ENCODE data around the gene OR10H1. TPM values are rescaled to one million over a fixed set of nuclear protein-coding genes. Genes with fewer than 3 reads are reported as not detected.

OR10H1 gene
- total RNA-seq, 1 experiment from 2014 or later, result not detected

DNA sequence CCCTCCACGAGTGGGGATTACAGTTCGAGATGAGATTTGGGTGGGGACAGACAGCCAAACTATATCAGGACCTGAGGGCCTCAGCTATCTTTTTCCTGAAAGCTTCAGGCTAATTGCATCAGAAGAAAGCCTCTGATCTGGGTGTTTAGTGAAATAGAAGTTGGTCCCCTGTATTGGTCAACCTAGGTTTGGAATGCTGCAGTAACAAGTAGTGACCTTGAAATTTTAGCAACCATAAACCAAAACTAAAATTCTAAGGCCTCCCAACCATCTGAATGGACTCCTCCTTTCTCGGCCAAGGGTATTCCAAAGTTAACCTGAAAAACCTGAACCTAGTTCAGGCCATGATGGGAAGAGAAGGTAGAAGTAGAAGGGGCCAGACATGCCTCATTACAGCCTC is 34.9 kb upstream of the OR10H1 start:
- CTCF ChIA-PET, result interaction anchor here (0.7 kb wide), 1 partner anchor 641 kb away, joined by 6 read pairs; no protein-coding TSS in a partner anchor
- ATAC-seq, result no peak
- POLR2A ChIA-PET, result interaction anchor here (0.7 kb wide), 1 partner anchor 24 kb away, joined by 9 read pairs; no protein-coding TSS in a partner anchor

DNA sequence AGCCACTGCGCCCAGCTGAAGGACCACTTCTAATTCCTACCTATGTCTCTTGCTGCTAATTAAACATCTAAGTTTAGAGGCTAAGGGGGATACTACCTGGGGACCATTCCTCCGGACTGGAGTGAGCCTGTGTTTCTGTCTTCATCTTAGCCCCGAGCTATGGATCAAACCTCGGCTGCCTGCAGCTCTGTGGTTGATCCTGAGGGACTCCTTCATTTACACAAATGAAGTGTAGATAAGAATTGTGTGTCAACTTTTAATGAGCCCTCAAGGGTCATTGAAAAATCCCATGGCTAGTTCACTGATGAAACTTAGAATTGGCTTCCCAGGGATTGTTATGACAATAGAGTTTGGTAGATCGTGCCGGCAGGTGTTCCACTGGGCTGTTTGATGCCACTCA is 31.5 kb upstream of the OR10H1 start:
- Mint-ChIP-seq H3K27ac (no peak overlapping the region), H3K27me3 (ENCODE audit: low read depth) (peaks cover 25% of the 10 kb centered on the region), H3K9me3 (peaks cover 44% of the 10 kb centered on the region), H3K36me3 (peaks cover 36% of the 10 kb centered on the region), H3K4me1 (no peaks in the 10 kb centered on the region), H3K4me3 (no peak overlapping the region)
- CTCF ChIA-PET, result no interaction called here
- DNase-seq (ENCODE audit: low spot score) (no peak), ATAC-seq (no peak)
- POLR2A ChIA-PET, result no interaction called here
- TF ChIP-seq, protein P1, sequence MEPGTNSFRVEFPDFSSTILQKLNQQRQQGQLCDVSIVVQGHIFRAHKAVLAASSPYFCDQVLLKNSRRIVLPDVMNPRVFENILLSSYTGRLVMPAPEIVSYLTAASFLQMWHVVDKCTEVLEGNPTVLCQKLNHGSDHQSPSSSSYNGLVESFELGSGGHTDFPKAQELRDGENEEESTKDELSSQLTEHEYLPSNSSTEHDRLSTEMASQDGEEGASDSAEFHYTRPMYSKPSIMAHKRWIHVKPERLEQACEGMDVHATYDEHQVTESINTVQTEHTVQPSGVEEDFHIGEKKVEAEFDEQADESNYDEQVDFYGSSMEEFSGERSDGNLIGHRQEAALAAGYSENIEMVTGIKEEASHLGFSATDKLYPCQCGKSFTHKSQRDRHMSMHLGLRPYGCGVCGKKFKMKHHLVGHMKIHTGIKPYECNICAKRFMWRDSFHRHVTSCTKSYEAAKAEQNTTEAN (CRISPR knock-in tag; IDR thresholded peaks at IDR 0.05), result no peak
- TF ChIP-seq SP1 (CRISPR knock-in tag; conservative IDR thresholded peaks at IDR 0.05) (no peak), FOXJ3 (CRISPR knock-in tag; IDR thresholded peaks at IDR 0.05; ENCODE audit: borderline replicate concordance) (no peak), FOXP1 (CRISPR knock-in tag; IDR thresholded peaks at IDR 0.05; ENCODE audit: borderline replicate concordance) (no peak), NFE2L1 (CRISPR knock-in tag; IDR thresholded peaks at IDR 0.05) (no peak), NFYB (CRISPR knock-in tag; conservative IDR thresholded peaks at IDR 0.05; ENCODE audit: low read depth) (no peak), PRRX2 (CRISPR knock-in tag; IDR thresholded peaks at IDR 0.05) (no peak), ZNF263 (CRISPR knock-in tag; IDR thresholded peaks at IDR 0.05; ENCODE audit: low read depth) (no peak)
- TF ChIP-seq, protein P2, sequence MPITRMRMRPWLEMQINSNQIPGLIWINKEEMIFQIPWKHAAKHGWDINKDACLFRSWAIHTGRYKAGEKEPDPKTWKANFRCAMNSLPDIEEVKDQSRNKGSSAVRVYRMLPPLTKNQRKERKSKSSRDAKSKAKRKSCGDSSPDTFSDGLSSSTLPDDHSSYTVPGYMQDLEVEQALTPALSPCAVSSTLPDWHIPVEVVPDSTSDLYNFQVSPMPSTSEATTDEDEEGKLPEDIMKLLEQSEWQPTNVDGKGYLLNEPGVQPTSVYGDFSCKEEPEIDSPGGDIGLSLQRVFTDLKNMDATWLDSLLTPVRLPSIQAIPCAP (CRISPR knock-in tag; IDR thresholded peaks at IDR 0.05), result no peak
- TF ChIP-seq, protein P3, sequence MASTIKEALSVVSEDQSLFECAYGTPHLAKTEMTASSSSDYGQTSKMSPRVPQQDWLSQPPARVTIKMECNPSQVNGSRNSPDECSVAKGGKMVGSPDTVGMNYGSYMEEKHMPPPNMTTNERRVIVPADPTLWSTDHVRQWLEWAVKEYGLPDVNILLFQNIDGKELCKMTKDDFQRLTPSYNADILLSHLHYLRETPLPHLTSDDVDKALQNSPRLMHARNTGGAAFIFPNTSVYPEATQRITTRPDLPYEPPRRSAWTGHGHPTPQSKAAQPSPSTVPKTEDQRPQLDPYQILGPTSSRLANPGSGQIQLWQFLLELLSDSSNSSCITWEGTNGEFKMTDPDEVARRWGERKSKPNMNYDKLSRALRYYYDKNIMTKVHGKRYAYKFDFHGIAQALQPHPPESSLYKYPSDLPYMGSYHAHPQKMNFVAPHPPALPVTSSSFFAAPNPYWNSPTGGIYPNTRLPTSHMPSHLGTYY (CRISPR knock-in tag; IDR thresholded peaks at IDR 0.05), result no peak
- TF ChIP-seq, protein P4, sequence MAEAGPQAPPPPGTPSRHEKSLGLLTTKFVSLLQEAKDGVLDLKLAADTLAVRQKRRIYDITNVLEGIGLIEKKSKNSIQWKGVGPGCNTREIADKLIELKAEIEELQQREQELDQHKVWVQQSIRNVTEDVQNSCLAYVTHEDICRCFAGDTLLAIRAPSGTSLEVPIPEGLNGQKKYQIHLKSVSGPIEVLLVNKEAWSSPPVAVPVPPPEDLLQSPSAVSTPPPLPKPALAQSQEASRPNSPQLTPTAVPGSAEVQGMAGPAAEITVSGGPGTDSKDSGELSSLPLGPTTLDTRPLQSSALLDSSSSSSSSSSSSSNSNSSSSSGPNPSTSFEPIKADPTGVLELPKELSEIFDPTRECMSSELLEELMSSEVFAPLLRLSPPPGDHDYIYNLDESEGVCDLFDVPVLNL (CRISPR knock-in tag; IDR thresholded peaks at IDR 0.05; ENCODE audit: borderline replicate concordance, low read depth), result no peak
- TF ChIP-seq, protein P5, sequence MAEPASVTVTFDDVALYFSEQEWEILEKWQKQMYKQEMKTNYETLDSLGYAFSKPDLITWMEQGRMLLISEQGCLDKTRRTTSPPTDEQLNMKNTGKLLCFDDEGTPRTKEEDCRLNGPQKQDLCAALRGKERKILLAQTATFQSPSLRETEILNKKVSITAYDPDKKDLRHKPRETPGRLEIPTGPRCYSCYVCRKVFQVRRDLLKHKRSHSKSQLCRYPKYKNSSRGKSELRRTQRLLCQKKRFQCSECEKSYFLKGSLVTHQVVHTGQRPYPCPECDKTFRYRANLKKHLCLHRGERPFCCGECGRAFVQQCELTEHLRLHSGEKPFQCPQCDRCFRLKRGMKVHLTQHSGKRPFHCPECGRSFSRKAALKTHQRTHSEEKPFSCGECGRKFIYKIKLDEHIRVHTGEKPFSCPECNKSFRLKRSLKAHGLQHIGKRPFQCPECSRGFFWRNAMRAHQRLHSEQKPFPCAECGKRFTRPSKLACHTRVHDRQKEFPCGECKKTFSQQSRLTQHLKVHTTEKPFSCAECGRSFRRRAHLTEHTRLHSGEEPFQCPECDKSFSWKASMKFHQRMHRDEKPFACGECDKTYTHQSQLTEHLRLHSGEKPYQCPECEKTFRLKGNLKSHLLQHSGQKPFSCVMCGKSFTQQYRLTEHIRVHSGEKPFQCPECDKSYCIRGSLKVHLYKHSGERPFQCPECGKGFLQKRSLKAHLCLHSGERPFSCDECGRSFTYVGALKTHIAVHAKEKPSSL (CRISPR knock-in tag; conservative IDR thresholded peaks at IDR 0.05), result no peak
- TF ChIP-seq, protein P6, sequence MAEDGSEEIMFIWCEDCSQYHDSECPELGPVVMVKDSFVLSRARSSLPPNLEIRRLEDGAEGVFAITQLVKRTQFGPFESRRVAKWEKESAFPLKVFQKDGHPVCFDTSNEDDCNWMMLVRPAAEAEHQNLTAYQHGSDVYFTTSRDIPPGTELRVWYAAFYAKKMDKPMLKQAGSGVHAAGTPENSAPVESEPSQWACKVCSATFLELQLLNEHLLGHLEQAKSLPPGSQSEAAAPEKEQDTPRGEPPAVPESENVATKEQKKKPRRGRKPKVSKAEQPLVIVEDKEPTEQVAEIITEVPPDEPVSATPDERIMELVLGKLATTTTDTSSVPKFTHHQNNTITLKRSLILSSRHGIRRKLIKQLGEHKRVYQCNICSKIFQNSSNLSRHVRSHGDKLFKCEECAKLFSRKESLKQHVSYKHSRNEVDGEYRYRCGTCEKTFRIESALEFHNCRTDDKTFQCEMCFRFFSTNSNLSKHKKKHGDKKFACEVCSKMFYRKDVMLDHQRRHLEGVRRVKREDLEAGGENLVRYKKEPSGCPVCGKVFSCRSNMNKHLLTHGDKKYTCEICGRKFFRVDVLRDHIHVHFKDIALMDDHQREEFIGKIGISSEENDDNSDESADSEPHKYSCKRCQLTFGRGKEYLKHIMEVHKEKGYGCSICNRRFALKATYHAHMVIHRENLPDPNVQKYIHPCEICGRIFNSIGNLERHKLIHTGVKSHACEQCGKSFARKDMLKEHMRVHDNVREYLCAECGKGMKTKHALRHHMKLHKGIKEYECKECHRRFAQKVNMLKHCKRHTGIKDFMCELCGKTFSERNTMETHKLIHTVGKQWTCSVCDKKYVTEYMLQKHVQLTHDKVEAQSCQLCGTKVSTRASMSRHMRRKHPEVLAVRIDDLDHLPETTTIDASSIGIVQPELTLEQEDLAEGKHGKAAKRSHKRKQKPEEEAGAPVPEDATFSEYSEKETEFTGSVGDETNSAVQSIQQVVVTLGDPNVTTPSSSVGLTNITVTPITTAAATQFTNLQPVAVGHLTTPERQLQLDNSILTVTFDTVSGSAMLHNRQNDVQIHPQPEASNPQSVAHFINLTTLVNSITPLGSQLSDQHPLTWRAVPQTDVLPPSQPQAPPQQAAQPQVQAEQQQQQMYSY (CRISPR knock-in tag; IDR thresholded peaks at IDR 0.05), result no peak

More for the DNA sequence above, 34.9 kb upstream of the OR10H1 start:
- peaks cover 32% of the 10 kb centered on the region for H3K36me3 Mint-ChIP-seq
- H3K9me3 Mint-ChIP-seq, result peaks cover 52% of the 10 kb centered on the region
- no peaks in the 10 kb centered on the region for H3K4me1 Mint-ChIP-seq
- no peak for DNase-seq (ENCODE audit: low spot score)
- H3K4me3 Mint-ChIP-seq, result no peak overlapping the region
- no peak overlapping the region for H3K27ac Mint-ChIP-seq
- peaks cover 13% of the 10 kb centered on the region; the same call in 1 of the 2 replicates for H3K27me3 Mint-ChIP-seq (ENCODE audit: low read depth)
- TF ChIP-seq IRF2 (CRISPR knock-in tag; IDR thresholded peaks at IDR 0.05; ENCODE audit: borderline replicate concordance, low read depth) (no peak), GTF2I (CRISPR knock-in tag; conservative IDR thresholded peaks at IDR 0.05) (no peak), NR3C1 (CRISPR knock-in tag; conservative IDR thresholded peaks at IDR 0.05; ENCODE audit: low read depth) (no peak), TEAD4 (CRISPR knock-in tag; IDR thresholded peaks at IDR 0.05) (no peak), SMAD4 (CRISPR knock-in tag; IDR thresholded peaks at IDR 0.05) (no peak), CREM (CRISPR knock-in tag; IDR thresholded peaks at IDR 0.05) (no peak), TCF7 (CRISPR knock-in tag; IDR thresholded peaks at IDR 0.05; ENCODE audit: low read depth) (no peak), MYBL2 (CRISPR knock-in tag; IDR thresholded peaks at IDR 0.05) (no peak), ZNF423 (CRISPR knock-in tag; IDR thresholded peaks at IDR 0.05) (no peak), SOX15 (CRISPR knock-in tag; IDR thresholded peaks at IDR 0.05) (no peak)
- TF ChIP-seq, protein P7, sequence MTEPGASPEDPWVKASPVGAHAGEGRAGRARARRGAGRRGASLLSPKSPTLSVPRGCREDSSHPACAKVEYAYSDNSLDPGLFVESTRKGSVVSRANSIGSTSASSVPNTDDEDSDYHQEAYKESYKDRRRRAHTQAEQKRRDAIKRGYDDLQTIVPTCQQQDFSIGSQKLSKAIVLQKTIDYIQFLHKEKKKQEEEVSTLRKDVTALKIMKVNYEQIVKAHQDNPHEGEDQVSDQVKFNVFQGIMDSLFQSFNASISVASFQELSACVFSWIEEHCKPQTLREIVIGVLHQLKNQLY (CRISPR knock-in tag; IDR thresholded peaks at IDR 0.05), result no peak
- TF ChIP-seq, protein P8, sequence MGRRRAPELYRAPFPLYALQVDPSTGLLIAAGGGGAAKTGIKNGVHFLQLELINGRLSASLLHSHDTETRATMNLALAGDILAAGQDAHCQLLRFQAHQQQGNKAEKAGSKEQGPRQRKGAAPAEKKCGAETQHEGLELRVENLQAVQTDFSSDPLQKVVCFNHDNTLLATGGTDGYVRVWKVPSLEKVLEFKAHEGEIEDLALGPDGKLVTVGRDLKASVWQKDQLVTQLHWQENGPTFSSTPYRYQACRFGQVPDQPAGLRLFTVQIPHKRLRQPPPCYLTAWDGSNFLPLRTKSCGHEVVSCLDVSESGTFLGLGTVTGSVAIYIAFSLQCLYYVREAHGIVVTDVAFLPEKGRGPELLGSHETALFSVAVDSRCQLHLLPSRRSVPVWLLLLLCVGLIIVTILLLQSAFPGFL (CRISPR knock-in tag; IDR thresholded peaks at IDR 0.05; ENCODE audit: borderline replicate concordance), result no peak
- TF ChIP-seq, protein P9, sequence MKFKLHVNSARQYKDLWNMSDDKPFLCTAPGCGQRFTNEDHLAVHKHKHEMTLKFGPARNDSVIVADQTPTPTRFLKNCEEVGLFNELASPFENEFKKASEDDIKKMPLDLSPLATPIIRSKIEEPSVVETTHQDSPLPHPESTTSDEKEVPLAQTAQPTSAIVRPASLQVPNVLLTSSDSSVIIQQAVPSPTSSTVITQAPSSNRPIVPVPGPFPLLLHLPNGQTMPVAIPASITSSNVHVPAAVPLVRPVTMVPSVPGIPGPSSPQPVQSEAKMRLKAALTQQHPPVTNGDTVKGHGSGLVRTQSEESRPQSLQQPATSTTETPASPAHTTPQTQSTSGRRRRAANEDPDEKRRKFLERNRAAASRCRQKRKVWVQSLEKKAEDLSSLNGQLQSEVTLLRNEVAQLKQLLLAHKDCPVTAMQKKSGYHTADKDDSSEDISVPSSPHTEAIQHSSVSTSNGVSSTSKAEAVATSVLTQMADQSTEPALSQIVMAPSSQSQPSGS (CRISPR knock-in tag; IDR thresholded peaks at IDR 0.05; ENCODE audit: borderline replicate concordance, low read depth), result no peak
- TF ChIP-seq, protein P10, sequence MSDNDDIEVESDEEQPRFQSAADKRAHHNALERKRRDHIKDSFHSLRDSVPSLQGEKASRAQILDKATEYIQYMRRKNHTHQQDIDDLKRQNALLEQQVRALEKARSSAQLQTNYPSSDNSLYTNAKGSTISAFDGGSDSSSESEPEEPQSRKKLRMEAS (CRISPR knock-in tag; IDR thresholded peaks at IDR 0.05), result no peak
